HepG2 (cell line): ENCODE results near the gene CXCR5. TPM values are rescaled to one million over a fixed set of nuclear protein-coding genes. Genes with fewer than 3 reads are reported as not detected.

Experiments used
- ASH2L ChIP-seq: fragments of 300-600, 200-600 bp; sonication (generic); IDR thresholded peaks from 2 replicates; pipeline ENCODE4 v1.7.0; 2017; ENCODE audit warnings: low read depth, mild to moderate bottlenecking, moderate library complexity, mixed read lengths, low read length; ENCODE audit not compliant: insufficient read length
- CREBL2 ChIP-seq: sonication (generic); formaldehyde crosslinking; IDR thresholded peaks from 2 replicates; pipeline ENCODE4 v1.8.1; 2023; ENCODE audit warnings: missing genetic modification reagents, mild to moderate bottlenecking, borderline replicate concordance
- HMG20A ChIP-seq: IDR thresholded peaks from 2 replicates; pipeline ENCODE4 v1.6.1; 2016; ENCODE audit warnings: borderline replicate concordance
- KDM5B ChIP-seq: sonication (generic); formaldehyde crosslinking; IDR thresholded peaks from 2 replicates; pipeline ENCODE4 v1.4.0; 2020; ENCODE audit warnings: missing genetic modification reagents, mild to moderate bottlenecking, borderline replicate concordance
- NFAT5 ChIP-seq: sonication (generic); formaldehyde crosslinking; IDR thresholded peaks from 2 replicates; pipeline ENCODE4 v1.4.0; 2020; ENCODE audit warnings: missing genetic modification reagents
- PHF8 ChIP-seq: sonication (generic); formaldehyde crosslinking; IDR thresholded peaks from 2 replicates; pipeline ENCODE4 v1.5.0; 2020; ENCODE audit warnings: missing genetic modification reagents
- POGK ChIP-seq: sonication (generic); formaldehyde crosslinking; conservative IDR thresholded peaks from 2 replicates; pipeline ENCODE4 v1.8.0; 2022; ENCODE audit warnings: mild to moderate bottlenecking, moderate library complexity, missing genetic modification reagents
- PRMT3 ChIP-seq: sonication (generic); formaldehyde crosslinking; IDR thresholded peaks from 2 replicates; pipeline ENCODE4 v1.8.1; 2022; ENCODE audit warnings: low read depth, mild to moderate bottlenecking, moderate library complexity, missing genetic modification reagents, borderline replicate concordance
- REST ChIP-seq, 2 experiments: IDR thresholded peaks; 2 replicates each; pipeline ENCODE4 v1.6.1; 2011 to 2012; ENCODE audit warnings: low read length in 2 of 2, borderline replicate concordance in 1 of 2, low read depth in 1 of 2, mild to moderate bottlenecking in 1 of 2, moderate library complexity in 1 of 2
- YY1 ChIP-seq: IDR thresholded peaks from 2 replicates; pipeline ENCODE4 v1.6.1; 2011; ENCODE audit warnings: low read length, low read depth, moderate library complexity, mild to moderate bottlenecking; ENCODE audit not compliant: insufficient read depth, insufficient replicate concordance
- ZNF143 ChIP-seq: sonication (generic); formaldehyde crosslinking; IDR thresholded peaks from 2 replicates; pipeline ENCODE4 v1.4.0; 2020; ENCODE audit warnings: missing genetic modification reagents
- ZNF264 ChIP-seq: sonication (generic); formaldehyde crosslinking; IDR thresholded peaks from 2 replicates; pipeline ENCODE4 v1.4.0; 2020; ENCODE audit warnings: missing genetic modification reagents
- ZNF274 ChIP-seq: sonication (generic); formaldehyde crosslinking; IDR thresholded peaks from 2 replicates; pipeline ENCODE4 v1.5.1; 2020; ENCODE audit warnings: mild to moderate bottlenecking, missing genetic modification reagents
- ZNF446 ChIP-seq: sonication (generic); formaldehyde crosslinking; IDR thresholded peaks from 2 replicates; pipeline ENCODE4 v1.5.0; 2020; ENCODE audit warnings: mild to moderate bottlenecking, missing genetic modification reagents
- ZNF543 ChIP-seq: sonication (generic); formaldehyde crosslinking; IDR thresholded peaks from 2 replicates; pipeline ENCODE4 v1.4.0; 2020; ENCODE audit warnings: mild to moderate bottlenecking, missing genetic modification reagents
- ZNF883 ChIP-seq: sonication (generic); formaldehyde crosslinking; IDR thresholded peaks from 2 replicates; pipeline ENCODE4 v1.5.1; 2020; ENCODE audit warnings: mild to moderate bottlenecking, missing genetic modification reagents; ENCODE audit errors: not compliant biosample characterization
- polyA plus RNA-seq, 8 experiments: library from polyadenylated mRNA; depleted of rRNA in 3 of 8; stranded (reverse) in 7 of 8; unstranded in 1 of 8; fragments of >200 nt; fragmentation: Illumina TruSeq in 4 of 8; extraction: Trizol in 4 of 8; gene quantifications; 2 replicates each; pipeline versions ENCODE4 v1.2.1 to v1.2.3, GENCODE V29; 2011 to 2016; ENCODE audit warnings: low read depth in 4 of 8, missing spikeins in 1 of 8, mixed read lengths in 1 of 8; ENCODE audit not compliant: insufficient read depth in 1 of 8
- total RNA-seq, 5 experiments: library from RNA; depleted of rRNA; stranded (reverse); fragments of >200 nt; fragmentation: Illumina TruSeq; extraction: Trizol; gene quantifications; 2 replicates each; pipeline ENCODE4 v1.2.3, GENCODE V29; 2016; ENCODE audit warnings: low read depth in 1 of 5

CXCR5 gene
- total and polyA plus RNA-seq, 2 of the 13 experiments (the other 11 are each of a cell fraction or from before 2014, with no cell fraction given) = not detected

GRCh38 chr11:118924591-118925585 lies 41.2 kb downstream of the CXCR5 start (continued):
- 0 out of 2 replicates have a peak, but pooled peaks have one; percentile 77 for TF ChIP-seq KDM5B
- TF ChIP-seq ZNF543 (CRISPR knock-in tag) = peak; percentile 30; the same call in 1 of the 2 replicates
- TF ChIP-seq ZNF264 (CRISPR knock-in tag) = 0 out of 2 replicates have a peak, but pooled peaks have one; percentile 18
- peak; percentile 33 for TF ChIP-seq YY1
- no peak for TF ChIP-seq PRMT3 (CRISPR knock-in tag)
- no peak for TF ChIP-seq CREBL2 (CRISPR knock-in tag)
- TF ChIP-seq HMG20A (CRISPR knock-in tag) = no peak
- TF ChIP-seq ASH2L = peak; percentile 21
- TF ChIP-seq ZNF274 (CRISPR knock-in tag) = 0 out of 2 replicates have a peak, but pooled peaks have one; percentile 45
- TF ChIP-seq NFAT5 (CRISPR knock-in tag) = 0 out of 2 replicates have a peak, but pooled peaks have one; percentile 31
- no peak for TF ChIP-seq REST (IDR thresholded peaks at IDR 0.05; ENCODE audit: borderline replicate concordance in 1 of 2, low read depth in 1 of 2, low read length in 2 of 2)
- TF ChIP-seq ZNF446 (CRISPR knock-in tag) = no peak
- peak; percentile 51; the same call in 1 of the 2 replicates for TF ChIP-seq PHF8
- TF ChIP-seq POGK (CRISPR knock-in tag) = 0 out of 2 replicates have a peak, but pooled peaks have one; percentile 20
- TF ChIP-seq ZNF143 (CRISPR knock-in tag) = peak; percentile 91
- peak; percentile 67 for TF ChIP-seq ZNF883 (CRISPR knock-in tag)
